HepG2 (cell line): Measurements from ENCODE around the gene EPB41L2. TPM values are rescaled to one million over a fixed set of nuclear protein-coding genes. Genes with fewer than 3 reads are reported as not detected.

Source experiments
- ATAC-seq: fragments of 200-7000 bp; cut with Tn5 transposase; 3 replicates; pipeline ENCODE4 v1.9.1; 2020; ENCODE audit warnings: mild to moderate bottlenecking, moderate library complexity
- BruUV-seq: library from RNA; stranded (reverse); fragments of 400-500 nt; replicated peaks from 2 replicates; lab custom pipeline; 2021; lab: Mats Ljungman, UMichigan
- CTCF ChIA-PET: fragments of 300-600 bp; formaldehyde crosslinking; extraction: SDS; loops from one replicate; lab custom pipeline; 2021; ENCODE audit warnings: low total read pairs, inconsistent platforms, low intra/inter-chr PET ratio; lab: Yijun Ruan, JAX
- POLR2A ChIA-PET: fragments of 350-600 bp; sonication (Branson Sonifier 250); formaldehyde crosslinking; loops from one replicate; lab custom pipeline; 2020; ENCODE audit warnings: antibody characterized with exemption, inconsistent platforms; lab: Yijun Ruan, JAX
- DNase-seq: peaks from one replicate; pipeline ENCODE4 v3.0.0-alpha.2; 2015; ENCODE audit warnings: low spot score
- FAIRE-seq: peaks from 3 replicates; lab custom pipeline; 2011; peaks lifted over from hg19 to GRCh38; lab: Jason Lieb, UNC
- H2AFZ ChIP-seq: one replicate; pipeline ENCODE4 v1.6.1; 2011; ENCODE audit warnings: low read length, inconsistent platforms
- H3K27ac ChIP-seq: fragments of 300-600 bp; 3 replicates; pipeline ENCODE4 v1.8.0; 2011; ENCODE audit warnings: mixed run types, mild to moderate bottlenecking, mixed read lengths, low read length, inconsistent platforms; ENCODE audit not compliant: insufficient read depth; ENCODE audit errors: extremely low read length
- H3K27me3 ChIP-seq, 2 experiments: fragments of 200-600 bp in 1 of 2; 2 replicates in 1 of 2; 3 replicates in 1 of 2; pipeline versions ENCODE4 v1.6.0 to v1.8.0; 2011; ENCODE audit warnings: low read length in 2 of 2, mild to moderate bottlenecking in 2 of 2, moderate library complexity in 2 of 2, inconsistent platforms in 1 of 2; ENCODE audit not compliant: insufficient read depth in 2 of 2, control insufficient read depth in 1 of 2
- H3K36me3 ChIP-seq, 2 experiments: fragments of 200-600 bp in 1 of 2; replicated peaks in 1 of 2; 2 replicates in 1 of 2; 3 replicates in 1 of 2; pipeline versions ENCODE4 v1.5.1 to v1.8.0; 2011; ENCODE audit warnings: low read length in 2 of 2, inconsistent platforms in 1 of 2; ENCODE audit not compliant: insufficient read depth in 2 of 2, control insufficient read depth in 1 of 2
- H3K4me1 ChIP-seq: 2 replicates; pipeline ENCODE4 v1.5.1; 2012; ENCODE audit warnings: low read length, inconsistent platforms; ENCODE audit not compliant: insufficient read depth
- H3K4me2 ChIP-seq: 2 replicates; pipeline ENCODE4 v1.6.0; 2011; ENCODE audit warnings: low read depth, low read length, inconsistent platforms
- H3K4me3 ChIP-seq, 3 experiments: fragments of 200-600 bp in 1 of 3; sonication (generic), shearing (Covaris generic) in 1 of 3; replicated peaks in 1 of 3; 2 replicates each; pipeline ENCODE4 v1.5.1; 2011 to 2016; ENCODE audit warnings: low read length in 3 of 3, inconsistent platforms in 2 of 3, low read depth in 2 of 3, mild to moderate bottlenecking in 2 of 3, control low read depth in 1 of 3, mixed read lengths in 1 of 3; ENCODE audit not compliant: insufficient read depth in 1 of 3
- H3K79me2 ChIP-seq: one replicate; pipeline ENCODE4 v1.6.1; 2011; ENCODE audit warnings: low read length, inconsistent platforms; ENCODE audit not compliant: insufficient read depth
- H3K9ac ChIP-seq: 2 replicates; pipeline ENCODE4 v1.6.0; 2011; ENCODE audit warnings: mild to moderate bottlenecking, low read depth, low read length, inconsistent platforms; ENCODE audit not compliant: insufficient read depth
- H3K9me3 ChIP-seq: 2 replicates; pipeline ENCODE4 v1.5.1; 2012; ENCODE audit warnings: mild to moderate bottlenecking, low read length
- H4K20me1 ChIP-seq: 2 replicates; pipeline ENCODE4 v1.6.0; 2011; ENCODE audit warnings: inconsistent platforms, mild to moderate bottlenecking, low read length, moderate library complexity; ENCODE audit not compliant: insufficient read depth
- MAFF ChIP-seq: IDR thresholded peaks from 2 replicates; pipeline ENCODE4 v1.6.1; 2011; ENCODE audit warnings: low read depth, low read length, improper control_type of control experiment
- PAF1 ChIP-seq: IDR thresholded peaks from 2 replicates; pipeline ENCODE4 v1.6.1; 2016; ENCODE audit warnings: missing genetic modification reagents, missing compliant biosample characterization
- RAD51 ChIP-seq: fragments of 450-650 bp; IDR thresholded peaks from 2 replicates; pipeline ENCODE4 v1.6.1; 2016; ENCODE audit warnings: borderline replicate concordance
- ZNF781 ChIP-seq: sonication (generic); formaldehyde crosslinking; IDR thresholded peaks from 2 replicates; pipeline ENCODE4 v1.5.1; 2020; ENCODE audit warnings: borderline replicate concordance, mild to moderate bottlenecking, missing genetic modification reagents; ENCODE audit errors: not compliant biosample characterization
- ZNF883 ChIP-seq: sonication (generic); formaldehyde crosslinking; IDR thresholded peaks from 2 replicates; pipeline ENCODE4 v1.5.1; 2020; ENCODE audit warnings: mild to moderate bottlenecking, missing genetic modification reagents; ENCODE audit errors: not compliant biosample characterization
- WGBS: methylation state at CpG from one replicate; pipeline ENCODE4 v1.1.6; 2017; ENCODE audit warnings: low lambda C conversion rate; 5-methylcytosine and 5-hydroxymethylcytosine counted together
- in situ Hi-C: cut with HindIII; loops from 2 replicates; pipeline ENCODE4 v1.10.0; 2017; ENCODE audit warnings: low pct_unique_long_range_greater_than_20kb; ENCODE audit not compliant: extremely low pct_ligation_motif_present
- intact Hi-C: fragments of 100-400 bp; cut with micrococcal nuclease; formaldehyde crosslinking; loops from one replicate; pipeline ENCODE4 v1.10.0; 2022; ENCODE audit not compliant: unreplicated experiment
- polyA plus RNA-seq, 8 experiments: library from polyadenylated mRNA; depleted of rRNA in 3 of 8; stranded (reverse) in 7 of 8; unstranded in 1 of 8; fragments of >200 nt; fragmentation: Illumina TruSeq in 4 of 8; extraction: Trizol in 4 of 8; gene quantifications; 2 replicates each; pipeline versions ENCODE4 v1.2.1 to v1.2.3, GENCODE V29; 2011 to 2016; ENCODE audit warnings: low read depth in 4 of 8, missing spikeins in 1 of 8, mixed read lengths in 1 of 8; ENCODE audit not compliant: insufficient read depth in 1 of 8
- total RNA-seq, 5 experiments: library from RNA; depleted of rRNA; stranded (reverse); fragments of >200 nt; fragmentation: Illumina TruSeq; extraction: Trizol; gene quantifications; 2 replicates each; pipeline ENCODE4 v1.2.3, GENCODE V29; 2016; ENCODE audit warnings: low read depth in 1 of 5
- TF ChIP-seq, protein P1 (sequence below): sonication (generic); formaldehyde crosslinking; IDR thresholded peaks from 2 replicates; pipeline ENCODE4 v1.4.0; 2020; ENCODE audit warnings: low read depth, missing genetic modification reagents
- TF ChIP-seq, protein P2 (sequence below): sonication (generic); formaldehyde crosslinking; IDR thresholded peaks from 2 replicates; pipeline ENCODE4 v1.5.0; 2020; ENCODE audit warnings: mild to moderate bottlenecking, missing genetic modification reagents, borderline replicate concordance

Gene EPB41L2
- total and polyA plus RNA-seq, 2 of the 13 experiments (the other 11 are each of a cell fraction or from before 2014, with no cell fraction given), result 41.7 to 56.4 TPM

DNA sequence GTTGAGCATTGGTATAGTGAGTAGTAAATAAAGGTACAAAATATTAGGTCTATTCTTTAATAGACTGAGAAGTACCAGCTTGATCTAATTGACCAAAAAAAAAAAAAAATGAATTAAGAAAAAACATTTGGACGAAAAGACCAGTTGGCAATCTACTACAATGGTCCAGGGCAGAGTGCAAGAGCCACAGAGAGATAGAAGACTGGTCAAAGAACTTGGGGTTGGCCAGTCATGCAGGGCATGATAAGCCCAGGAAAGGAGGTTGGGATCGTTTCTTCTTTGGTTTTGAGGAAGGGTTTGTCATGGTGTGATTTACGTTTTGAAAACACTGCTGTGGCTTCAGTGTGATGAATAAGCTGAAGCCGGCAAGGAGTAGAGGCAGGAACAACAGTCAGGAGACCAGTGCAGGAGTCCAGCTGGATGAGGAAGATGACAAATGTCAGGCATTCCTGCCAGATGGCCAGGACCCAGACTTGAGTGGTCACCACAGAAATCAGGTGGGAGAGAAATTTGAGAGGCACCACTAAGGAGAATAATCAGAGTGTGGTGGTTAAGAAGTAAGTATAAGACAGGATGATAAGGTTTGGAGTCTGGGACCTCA lies 221.8 kb downstream of the EPB41L2 start (continued):
- TF ChIP-seq, protein P1, sequence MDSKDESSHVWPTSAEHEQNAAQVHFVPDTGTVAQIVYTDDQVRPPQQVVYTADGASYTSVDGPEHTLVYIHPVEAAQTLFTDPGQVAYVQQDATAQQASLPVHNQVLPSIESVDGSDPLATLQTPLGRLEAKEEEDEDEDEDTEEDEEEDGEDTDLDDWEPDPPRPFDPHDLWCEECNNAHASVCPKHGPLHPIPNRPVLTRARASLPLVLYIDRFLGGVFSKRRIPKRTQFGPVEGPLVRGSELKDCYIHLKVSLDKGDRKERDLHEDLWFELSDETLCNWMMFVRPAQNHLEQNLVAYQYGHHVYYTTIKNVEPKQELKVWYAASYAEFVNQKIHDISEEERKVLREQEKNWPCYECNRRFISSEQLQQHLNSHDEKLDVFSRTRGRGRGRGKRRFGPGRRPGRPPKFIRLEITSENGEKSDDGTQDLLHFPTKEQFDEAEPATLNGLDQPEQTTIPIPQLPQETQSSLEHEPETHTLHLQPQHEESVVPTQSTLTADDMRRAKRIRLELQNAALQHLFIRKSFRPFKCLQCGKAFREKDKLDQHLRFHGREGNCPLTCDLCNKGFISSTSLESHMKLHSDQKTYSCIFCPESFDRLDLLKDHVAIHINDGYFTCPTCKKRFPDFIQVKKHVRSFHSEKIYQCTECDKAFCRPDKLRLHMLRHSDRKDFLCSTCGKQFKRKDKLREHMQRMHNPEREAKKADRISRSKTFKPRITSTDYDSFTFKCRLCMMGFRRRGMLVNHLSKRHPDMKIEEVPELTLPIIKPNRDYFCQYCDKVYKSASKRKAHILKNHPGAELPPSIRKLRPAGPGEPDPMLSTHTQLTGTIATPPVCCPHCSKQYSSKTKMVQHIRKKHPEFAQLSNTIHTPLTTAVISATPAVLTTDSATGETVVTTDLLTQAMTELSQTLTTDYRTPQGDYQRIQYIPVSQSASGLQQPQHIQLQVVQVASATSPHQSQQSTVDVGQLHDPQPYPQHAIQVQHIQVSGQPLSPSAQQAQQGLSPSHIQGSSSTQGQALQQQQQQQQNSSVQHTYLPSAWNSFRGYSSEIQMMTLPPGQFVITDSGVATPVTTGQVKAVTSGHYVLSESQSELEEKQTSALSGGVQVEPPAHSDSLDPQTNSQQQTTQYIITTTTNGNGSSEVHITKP (CRISPR knock-in tag), result no peak
- no peak for TF ChIP-seq RAD51

GRCh38 chr6:130840050-130840449 lies 223.0 kb downstream of the EPB41L2 start:
- no peak overlapping the region for H3K4me3 ChIP-seq
- FAIRE-seq (no peak), DNase-seq (no peak), ATAC-seq (no peak)
- POLR2A ChIA-PET, result interaction anchor here (0.9 to 1.0 kb wide), 2 partner anchors 8 to 13 kb away, joined by 3 to 4 read pairs; partner anchors contain the start of gene SMLR1
- no peak overlapping the region for H3K9ac ChIP-seq
- CTCF ChIA-PET, result no interaction called here
- H3K4me2 ChIP-seq, result no peak overlapping the region
- in situ Hi-C loops, result loop anchor here (5.0 to 10.0 kb wide), 2 partner anchors 475 to 518 kb away; partner anchors contain the start of gene TMEM200A
- peaks cover 27% of the 10 kb centered on the region for H3K4me1 ChIP-seq
- no peak overlapping the region for H2AFZ ChIP-seq
- peaks cover 29 to 46% of the 10 kb centered on the region in 2 experiments for H3K36me3 ChIP-seq
- no peaks in the 10 kb centered on the region for H3K9me3 ChIP-seq
- intact Hi-C loops, result loop anchor here (10.0 kb wide), 1 partner anchor 545 kb away; no protein-coding TSS in a partner anchor
- H4K20me1 ChIP-seq, result no peaks in the 10 kb centered on the region
- no TSS peak for BruUV-seq
- H3K27ac ChIP-seq, result no peak overlapping the region
- no peaks in the 10 kb centered on the region for H3K27me3 ChIP-seq
- 97% methylated on average over 2 of the region's 2 CpGs for WGBS
- TF ChIP-seq ZNF781 (CRISPR knock-in tag), result no peak
- TF ChIP-seq PAF1 (CRISPR knock-in tag), result 0 out of 2 replicates have a peak, but pooled peaks have one; percentile 27
- TF ChIP-seq, protein P2, sequence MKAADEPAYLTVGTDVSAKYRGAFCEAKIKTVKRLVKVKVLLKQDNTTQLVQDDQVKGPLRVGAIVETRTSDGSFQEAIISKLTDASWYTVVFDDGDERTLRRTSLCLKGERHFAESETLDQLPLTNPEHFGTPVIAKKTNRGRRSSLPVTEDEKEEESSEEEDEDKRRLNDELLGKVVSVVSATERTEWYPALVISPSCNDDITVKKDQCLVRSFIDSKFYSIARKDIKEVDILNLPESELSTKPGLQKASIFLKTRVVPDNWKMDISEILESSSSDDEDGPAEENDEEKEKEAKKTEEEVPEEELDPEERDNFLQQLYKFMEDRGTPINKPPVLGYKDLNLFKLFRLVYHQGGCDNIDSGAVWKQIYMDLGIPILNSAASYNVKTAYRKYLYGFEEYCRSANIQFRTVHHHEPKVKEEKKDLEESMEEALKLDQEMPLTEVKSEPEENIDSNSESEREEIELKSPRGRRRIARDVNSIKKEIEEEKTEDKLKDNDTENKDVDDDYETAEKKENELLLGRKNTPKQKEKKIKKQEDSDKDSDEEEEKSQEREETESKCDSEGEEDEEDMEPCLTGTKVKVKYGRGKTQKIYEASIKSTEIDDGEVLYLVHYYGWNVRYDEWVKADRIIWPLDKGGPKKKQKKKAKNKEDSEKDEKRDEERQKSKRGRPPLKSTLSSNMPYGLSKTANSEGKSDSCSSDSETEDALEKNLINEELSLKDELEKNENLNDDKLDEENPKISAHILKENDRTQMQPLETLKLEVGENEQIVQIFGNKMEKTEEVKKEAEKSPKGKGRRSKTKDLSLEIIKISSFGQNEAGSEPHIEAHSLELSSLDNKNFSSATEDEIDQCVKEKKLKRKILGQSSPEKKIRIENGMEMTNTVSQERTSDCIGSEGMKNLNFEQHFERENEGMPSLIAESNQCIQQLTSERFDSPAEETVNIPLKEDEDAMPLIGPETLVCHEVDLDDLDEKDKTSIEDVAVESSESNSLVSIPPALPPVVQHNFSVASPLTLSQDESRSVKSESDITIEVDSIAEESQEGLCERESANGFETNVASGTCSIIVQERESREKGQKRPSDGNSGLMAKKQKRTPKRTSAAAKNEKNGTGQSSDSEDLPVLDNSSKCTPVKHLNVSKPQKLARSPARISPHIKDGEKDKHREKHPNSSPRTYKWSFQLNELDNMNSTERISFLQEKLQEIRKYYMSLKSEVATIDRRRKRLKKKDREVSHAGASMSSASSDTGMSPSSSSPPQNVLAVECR, result no peak
- no peak for TF ChIP-seq ZNF883 (CRISPR knock-in tag)
- no peak for TF ChIP-seq MAFF
- no peaks in the 10 kb centered on the region for H3K79me2 ChIP-seq
